GM23248 (cell line): ENCODE measurements around the gene TRAF2.

Experiments
- EZH2 ChIP-seq: fragments of 200-600 bp; sonication (generic); IDR thresholded peaks from 2 replicates; pipeline ENCODE4 v1.6.1; 2018; ENCODE audit warnings: antibody characterized with exemption, mild to moderate bottlenecking; ENCODE audit not compliant: insufficient read depth, poor library complexity, severe bottlenecking
- EZH2phosphoT487 ChIP-seq: fragments of 200-600 bp; sonication (generic); IDR thresholded peaks from 2 replicates; pipeline ENCODE4 v1.6.1; 2018; ENCODE audit warnings: antibody characterized with exemption, moderate library complexity, mild to moderate bottlenecking, low read depth; ENCODE audit not compliant: insufficient read depth

DNA sequence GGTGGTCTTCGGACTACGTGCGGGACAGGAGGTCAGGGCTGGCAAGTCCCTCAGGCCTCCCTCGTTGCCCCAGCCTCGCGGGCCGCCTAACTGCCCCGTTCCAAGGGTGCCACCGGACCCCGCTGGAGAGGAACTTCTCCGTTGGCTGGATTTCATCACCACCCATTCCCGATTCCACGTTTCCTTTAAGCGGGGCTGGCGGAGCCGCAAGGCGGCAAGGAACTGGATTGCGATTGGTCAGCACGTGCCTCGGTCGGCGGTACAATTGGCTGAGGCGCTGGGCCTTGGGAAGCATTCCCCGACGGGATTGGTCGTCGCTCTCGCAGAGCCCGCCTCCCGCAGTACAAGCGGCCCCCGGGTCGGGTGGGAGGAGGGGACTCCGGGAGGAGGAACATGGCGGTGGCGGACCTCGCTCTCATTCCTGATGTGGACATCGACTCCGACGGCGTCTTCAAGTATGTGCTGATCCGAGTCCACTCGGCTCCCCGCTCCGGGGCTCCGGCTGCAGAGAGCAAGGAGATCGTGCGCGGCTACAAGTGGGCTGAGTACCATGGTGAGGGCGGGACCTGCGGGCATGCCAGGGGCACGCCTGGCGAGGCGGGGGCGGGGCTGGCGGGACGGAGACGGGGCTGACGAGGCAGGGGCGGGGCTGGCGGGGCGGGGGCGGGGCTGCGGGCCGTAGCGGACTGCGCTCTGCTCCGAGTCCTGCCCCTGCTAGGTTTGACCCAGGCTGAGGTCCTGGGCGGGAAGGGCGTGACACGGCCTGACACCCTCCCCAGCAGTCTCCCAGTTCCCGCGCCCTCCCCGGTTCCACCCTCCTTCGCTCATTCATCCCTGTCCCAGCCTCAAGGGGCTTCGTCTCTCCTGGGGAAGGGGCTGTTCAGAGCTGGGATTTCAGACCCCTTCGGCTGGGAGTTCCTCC lies 37.0 kb upstream of the TRAF2 start, which contains the start of gene PHPT1:
- TF ChIP-seq EZH2, result no peak
- TF ChIP-seq EZH2phosphoT487, result no peak
